SK-N-SH (cell line): Measurements from ENCODE around the gene GDPD5. TPM values are rescaled to one million over a fixed set of nuclear protein-coding genes. Genes with fewer than 3 reads are reported as not detected.

Source experiments
- CTCF ChIA-PET: fragments of 300-600, 350-600 bp; formaldehyde crosslinking; extraction: SDS; loops from one replicate; lab custom pipeline; 2021; lab: Yijun Ruan, JAX
- POLR2A ChIA-PET: fragments of 350-600 bp; sonication (Branson Sonifier 250); formaldehyde crosslinking; extraction: SDS; loops from one replicate; lab custom pipeline; 2020; ENCODE audit warnings: antibody characterized with exemption, inconsistent platforms; lab: Yijun Ruan, JAX
- DNase-seq: peaks from one replicate; pipeline ENCODE4 v3.0.0; 2012
- H2AFZ ChIP-seq: fragments of 200-600 bp; sonication (generic); 2 replicates; pipeline ENCODE4 v1.8.1; 2016; ENCODE audit warnings: antibody characterized with exemption, mild to moderate bottlenecking, low read depth
- H3F3A ChIP-seq: fragments of 200-600 bp; sonication (generic); replicated peaks from 2 replicates; pipeline ENCODE3; 2016; ENCODE audit warnings: antibody characterized with exemption, mild to moderate bottlenecking; ENCODE audit not compliant: insufficient read depth
- H3K27ac ChIP-seq, 2 experiments: fragments of 200-500 bp in 1 of 2; fragments of 200-600 bp in 1 of 2; sonication (Bioruptor generic) in 1 of 2; sonication (generic), shearing (Covaris generic) in 1 of 2; 2 replicates each; pipeline versions ENCODE4 v1.5.1 to v1.6.1; 2014 to 2016; ENCODE audit warnings: low read depth in 2 of 2, inconsistent platforms in 1 of 2, low read length in 1 of 2, mild to moderate bottlenecking in 1 of 2, mixed read lengths in 1 of 2
- H3K27me3 ChIP-seq: fragments of 200-600 bp; sonication (generic), shearing (Covaris generic); 2 replicates; pipeline ENCODE4 v1.6.1; 2016; ENCODE audit warnings: mixed run types; ENCODE audit not compliant: insufficient read depth
- H3K36me3 ChIP-seq, 2 experiments: fragments of 200-500 bp in 1 of 2; fragments of 200-600 bp in 1 of 2; sonication (Bioruptor generic) in 1 of 2; sonication (generic) in 1 of 2; replicated peaks in 1 of 2; 2 replicates each; pipeline versions ENCODE3 to v1.5.1; 2014 to 2016; ENCODE audit warnings: low read length in 1 of 2, mild to moderate bottlenecking in 1 of 2; ENCODE audit not compliant: insufficient read depth in 2 of 2, control insufficient read depth in 1 of 2
- H3K4me1 ChIP-seq, 2 experiments: fragments of 200-500 bp in 1 of 2; fragments of 200-600 bp in 1 of 2; sonication (Bioruptor generic) in 1 of 2; sonication (generic), shearing (Covaris generic) in 1 of 2; 2 replicates each; pipeline versions ENCODE4 v1.5.1 to v1.6.1; 2014 to 2016; ENCODE audit warnings: low read depth in 1 of 2, low read length in 1 of 2, mixed run types in 1 of 2; ENCODE audit not compliant: insufficient read depth in 2 of 2, control insufficient read depth in 1 of 2
- H3K4me2 ChIP-seq: fragments of 200-600 bp; sonication (generic), shearing (Covaris generic); 2 replicates; pipeline ENCODE4 v1.6.1; 2017; ENCODE audit warnings: mixed run types
- H3K4me3 ChIP-seq, 2 experiments: fragments of 200-500 bp in 1 of 2; fragments of 200-600 bp in 1 of 2; sonication (Bioruptor generic) in 1 of 2; sonication (generic), shearing (Covaris generic) in 1 of 2; 2 replicates each; pipeline versions ENCODE4 v1.5.1 to v1.8.1; 2014 to 2016; ENCODE audit warnings: low read depth in 2 of 2, inconsistent platforms in 1 of 2, low read length in 1 of 2, mild to moderate bottlenecking in 1 of 2, mixed read lengths in 1 of 2, moderate library complexity in 1 of 2
- H3K79me2 ChIP-seq: fragments of 200-600 bp; sonication (generic); 2 replicates; pipeline ENCODE4 v1.8.1; 2017; ENCODE audit warnings: mild to moderate bottlenecking; ENCODE audit not compliant: insufficient read depth
- H3K9ac ChIP-seq: fragments of 200-600 bp; sonication (generic); 2 replicates; pipeline ENCODE4 v1.6.1; 2017; ENCODE audit warnings: mixed run types
- H3K9me2 ChIP-seq: fragments of 200-600 bp; sonication (generic); 2 replicates; pipeline ENCODE4 v1.6.1; 2017; ENCODE audit warnings: mixed run types
- H3K9me3 ChIP-seq: fragments of 200-600 bp; sonication (generic); 2 replicates; pipeline ENCODE4 v1.6.1; 2017; ENCODE audit warnings: mixed run types, mild to moderate bottlenecking, moderate library complexity
- H4K20me1 ChIP-seq: fragments of 200-600 bp; sonication (generic); 2 replicates; pipeline ENCODE4 v1.6.1; 2017; ENCODE audit warnings: mild to moderate bottlenecking, mixed run types; ENCODE audit not compliant: insufficient read depth
- CHD2 ChIP-seq: fragments of 150-350 bp; IDR thresholded peaks from 2 replicates; pipeline ENCODE4 v1.6.1; 2018; ENCODE audit warnings: low read length; ENCODE audit not compliant: partially characterized antibody
- EP300 ChIP-seq, 2 experiments: IDR thresholded peaks; 2 replicates each; pipeline versions ENCODE4 v1.4.0 to v1.6.1; 2012; ENCODE audit warnings: borderline replicate concordance in 1 of 2, low read depth in 1 of 2, low read length in 1 of 2
- EZH2phosphoT487 ChIP-seq: fragments of 200-600 bp; sonication (generic); IDR thresholded peaks from 2 replicates; pipeline ENCODE4 v1.6.1; 2017; ENCODE audit warnings: low read depth, mixed run types, mild to moderate bottlenecking, antibody characterized with exemption, moderate library complexity, borderline replicate concordance
- FOXJ3 ChIP-seq: sonication (generic); formaldehyde crosslinking; IDR thresholded peaks from 2 replicates; pipeline ENCODE4 v1.5.1; 2020; ENCODE audit warnings: mild to moderate bottlenecking, missing genetic modification reagents
- GATA2 ChIP-seq: sonication (generic); formaldehyde crosslinking; IDR thresholded peaks from 2 replicates; pipeline ENCODE4 v1.5.0; 2020; ENCODE audit warnings: mild to moderate bottlenecking, missing genetic modification reagents
- JUND ChIP-seq: IDR thresholded peaks from 2 replicates; pipeline ENCODE4 v1.4.0; 2012
- MEF2A ChIP-seq: IDR thresholded peaks from 2 replicates; pipeline ENCODE4 v1.4.0; 2012; ENCODE audit warnings: low read depth, borderline replicate concordance
- MXI1 ChIP-seq: IDR thresholded peaks from 2 replicates; pipeline ENCODE4 v1.6.1; 2012; ENCODE audit warnings: mild to moderate bottlenecking, low read depth, low read length, improper control_type of control experiment
- NRF1 ChIP-seq: IDR thresholded peaks from 2 replicates; pipeline ENCODE4 v1.6.1; 2012; ENCODE audit warnings: low read depth, mild to moderate bottlenecking, low read length
- PBX3 ChIP-seq: IDR thresholded peaks from 2 replicates; pipeline ENCODE4; 2012
- RAD21 ChIP-seq: IDR thresholded peaks from 2 replicates; pipeline ENCODE4 v1.6.1; 2012; ENCODE audit warnings: mild to moderate bottlenecking, low read length
- REST ChIP-seq: IDR thresholded peaks from 2 replicates; pipeline ENCODE4 v1.6.1; 2012; ENCODE audit warnings: mild to moderate bottlenecking, low read depth, low read length, moderate library complexity
- RXRA ChIP-seq: IDR thresholded peaks from 2 replicates; pipeline ENCODE4 v1.4.0; 2012; ENCODE audit warnings: low read depth, mild to moderate bottlenecking, borderline replicate concordance
- SIN3A ChIP-seq: IDR thresholded peaks from 2 replicates; pipeline ENCODE4 v1.6.1; 2012; ENCODE audit warnings: low read depth, mild to moderate bottlenecking, low read length, moderate library complexity, borderline replicate concordance
- SMC3 ChIP-seq: IDR thresholded peaks from 2 replicates; pipeline ENCODE4 v1.6.1; 2012; ENCODE audit warnings: low read depth, low read length, improper control_type of control experiment
- TAF1 ChIP-seq: IDR thresholded peaks from 2 replicates; pipeline ENCODE4 v1.6.1; 2012; ENCODE audit warnings: low read depth, mild to moderate bottlenecking, low read length, moderate library complexity, borderline replicate concordance
- TCF12 ChIP-seq: IDR thresholded peaks from 2 replicates; pipeline ENCODE4 v1.4.0; 2012
- TEAD4 ChIP-seq: IDR thresholded peaks from 2 replicates; pipeline ENCODE4 v1.4.0; 2012; ENCODE audit warnings: mild to moderate bottlenecking, borderline replicate concordance; ENCODE audit not compliant: insufficient read depth
- ZBTB33 ChIP-seq: IDR thresholded peaks from 2 replicates; pipeline ENCODE4 v1.4.0; 2012; ENCODE audit warnings: low read depth, borderline replicate concordance
- WGBS: methylation state at CpG from one replicate; pipeline ENCODE4 v1.1.6; 2017; ENCODE audit warnings: low lambda C conversion rate; 5-methylcytosine and 5-hydroxymethylcytosine counted together
- polyA plus RNA-seq, 3 experiments: library from polyadenylated mRNA; depleted of rRNA; stranded (reverse); fragments of >200 nt; gene quantifications; 2 replicates each; pipeline ENCODE4 v1.2.3, GENCODE V29; 2012
- TF ChIP-seq, protein P1 (sequence below): IDR thresholded peaks from 2 replicates; pipeline ENCODE4 v1.4.0; 2012; ENCODE audit warnings: low read depth, borderline replicate concordance
- TF ChIP-seq, protein P2 (sequence below): fragments of 200-600 bp; sonication (generic); IDR thresholded peaks from 2 replicates; pipeline ENCODE4 v1.6.1; 2017; ENCODE audit warnings: antibody characterized with exemption, mild to moderate bottlenecking, moderate library complexity

The GDPD5 gene
- polyA plus RNA-seq, 1 of the 3 experiments (the other 2 are of a cell fraction), result 2.2 TPM

DNA sequence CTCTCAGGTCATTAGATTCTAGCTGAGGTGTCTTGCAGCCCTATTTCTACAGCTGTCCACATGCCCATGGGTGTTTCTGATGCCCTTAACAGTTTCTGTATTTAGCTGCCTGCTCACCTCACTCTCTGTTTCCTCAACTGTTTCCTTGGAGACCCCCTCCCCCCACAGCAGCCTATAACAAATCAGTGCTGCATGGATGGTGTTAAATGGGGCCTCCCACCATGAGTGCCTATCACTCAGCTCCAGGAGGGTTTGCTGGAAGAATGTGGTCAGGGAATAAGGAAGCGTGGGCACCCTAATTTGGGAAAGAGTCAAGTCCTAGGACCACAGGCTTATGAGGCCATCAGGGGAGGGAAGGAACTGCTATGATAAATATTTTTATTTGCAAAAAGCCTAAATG is 101.3 kb downstream of the GDPD5 start (continued):
- TF ChIP-seq REST, result no peak
- TF ChIP-seq RXRA, result no peak
- TF ChIP-seq MEF2A, result no peak
- TF ChIP-seq TAF1, result no peak
- TF ChIP-seq, protein P1, sequence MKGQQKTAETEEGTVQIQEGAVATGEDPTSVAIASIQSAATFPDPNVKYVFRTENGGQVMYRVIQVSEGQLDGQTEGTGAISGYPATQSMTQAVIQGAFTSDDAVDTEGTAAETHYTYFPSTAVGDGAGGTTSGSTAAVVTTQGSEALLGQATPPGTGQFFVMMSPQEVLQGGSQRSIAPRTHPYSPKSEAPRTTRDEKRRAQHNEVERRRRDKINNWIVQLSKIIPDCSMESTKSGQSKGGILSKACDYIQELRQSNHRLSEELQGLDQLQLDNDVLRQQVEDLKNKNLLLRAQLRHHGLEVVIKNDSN, result no peak

DNA sequence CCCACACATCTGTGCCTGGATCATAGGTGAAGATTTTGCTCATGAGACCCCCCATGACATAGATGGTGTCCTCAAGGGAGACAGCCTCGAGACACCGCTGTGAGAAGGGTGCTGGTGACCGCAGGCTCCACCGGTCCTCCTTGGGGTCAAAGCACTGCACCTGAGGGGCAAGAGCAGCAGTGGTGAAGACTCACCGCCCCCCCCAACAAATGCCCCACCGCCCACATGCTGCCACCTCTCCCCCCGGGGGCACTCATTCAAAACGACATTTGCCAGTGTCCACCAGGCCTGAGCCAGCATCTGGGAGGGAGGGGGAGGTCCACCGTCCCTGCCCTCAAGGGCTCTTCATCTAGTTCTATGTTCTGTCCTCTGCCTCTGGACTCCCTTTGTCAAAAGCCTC is 102.0 kb downstream of the GDPD5 start:
- 84% methylated on average over 4 of the region's 9 CpGs for WGBS
- no peak for DNase-seq
- no peak for TF ChIP-seq ZBTB33
- TF ChIP-seq FOXJ3 (CRISPR knock-in tag), result no peak
- TF ChIP-seq PBX3, result no peak
- no peak for TF ChIP-seq SMC3
- TF ChIP-seq MXI1, result no peak
- TF ChIP-seq GATA2 (CRISPR knock-in tag), result no peak
- TF ChIP-seq JUND, result no peak
- no peak for TF ChIP-seq TCF12
- no peak for TF ChIP-seq RAD21
- TF ChIP-seq TEAD4, result no peak
- TF ChIP-seq CHD2, result no peak
- no peak for TF ChIP-seq NRF1
- TF ChIP-seq SIN3A, result no peak
- no peak for TF ChIP-seq MEF2A
- no peak for TF ChIP-seq EP300 (IDR thresholded peaks at IDR 0.05; ENCODE audit: borderline replicate concordance in 1 of 2, low read depth in 1 of 2, low read length in 1 of 2)
- TF ChIP-seq, protein P2, sequence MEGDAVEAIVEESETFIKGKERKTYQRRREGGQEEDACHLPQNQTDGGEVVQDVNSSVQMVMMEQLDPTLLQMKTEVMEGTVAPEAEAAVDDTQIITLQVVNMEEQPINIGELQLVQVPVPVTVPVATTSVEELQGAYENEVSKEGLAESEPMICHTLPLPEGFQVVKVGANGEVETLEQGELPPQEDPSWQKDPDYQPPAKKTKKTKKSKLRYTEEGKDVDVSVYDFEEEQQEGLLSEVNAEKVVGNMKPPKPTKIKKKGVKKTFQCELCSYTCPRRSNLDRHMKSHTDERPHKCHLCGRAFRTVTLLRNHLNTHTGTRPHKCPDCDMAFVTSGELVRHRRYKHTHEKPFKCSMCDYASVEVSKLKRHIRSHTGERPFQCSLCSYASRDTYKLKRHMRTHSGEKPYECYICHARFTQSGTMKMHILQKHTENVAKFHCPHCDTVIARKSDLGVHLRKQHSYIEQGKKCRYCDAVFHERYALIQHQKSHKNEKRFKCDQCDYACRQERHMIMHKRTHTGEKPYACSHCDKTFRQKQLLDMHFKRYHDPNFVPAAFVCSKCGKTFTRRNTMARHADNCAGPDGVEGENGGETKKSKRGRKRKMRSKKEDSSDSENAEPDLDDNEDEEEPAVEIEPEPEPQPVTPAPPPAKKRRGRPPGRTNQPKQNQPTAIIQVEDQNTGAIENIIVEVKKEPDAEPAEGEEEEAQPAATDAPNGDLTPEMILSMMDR, result no peak
- TF ChIP-seq EZH2phosphoT487, result no peak

More for the DNA sequence above, 102.0 kb downstream of the GDPD5 start:
- Histone ChIP-seq H3K4me3 (no peak overlapping the region), H3K4me2 (no peak overlapping the region), H4K20me1 (no peaks in the 10 kb centered on the region), H2AFZ (no peak overlapping the region), H3K9me2 (no peaks in the 10 kb centered on the region), H3K36me3 (peaks cover 6 to 11% of the 10 kb centered on the region in 2 experiments), H3K4me1 (peaks cover 1 to 22% of the 10 kb centered on the region in 2 experiments; a peak in 2 of 4 replicates), H3K9ac (no peak overlapping the region), H3K27ac (no peak overlapping the region), H3F3A (peaks cover 20% of the 10 kb centered on the region), H3K27me3 (no peaks in the 10 kb centered on the region), H3K9me3 (no peaks in the 10 kb centered on the region), H3K79me2 (peaks cover 7% of the 10 kb centered on the region; the same call in 1 of the 2 replicates)
- POLR2A ChIA-PET, result no interaction called here
- CTCF ChIA-PET, result interaction anchor here (0.7 to 1.6 kb wide), 7 partner anchors 16 to 144 kb away, joined by 3 to 8 read pairs (median 4); no protein-coding TSS in a partner anchor
